ENCODE results near the gene MYH11.

The MYH11 gene

GRCh38 chr16:15757077-15757386 is 99.8 kb downstream of the MYH11 start:
- Histone ChIP-seq H3K27me3 (no peaks in the 10 kb centered on the region), H3K4me1 (ENCODE audit: control insufficient read depth in 1 of 2, insufficient read depth in 1 of 2, low read depth in 1 of 2, low read length in 1 of 2) (no peaks in the 10 kb centered on the region), H3K4me3 (ENCODE audit: low read depth in 1 of 2, low read length in 1 of 2) (no peak overlapping the region), H3K9me3 (no peaks in the 10 kb centered on the region), H3K36me3 (no peaks in the 10 kb centered on the region), H3K27ac (no peak overlapping the region)
- TF ChIP-seq CTCF (IDR thresholded peaks at IDR 0.05): no peak

- H3K27ac ChIP-seq: no peak overlapping the region
- no peaks in the 10 kb centered on the region for H3K27me3 ChIP-seq
- no peaks in the 10 kb centered on the region for H3K36me3 ChIP-seq
- no peaks in the 10 kb centered on the region for H3K9me3 ChIP-seq
- H3K4me1 ChIP-seq (ENCODE audit: control insufficient read depth in 1 of 2, insufficient read depth in 1 of 2, low read depth in 1 of 2, low read length in 1 of 2): no peaks in the 10 kb centered on the region
- no peak for TF ChIP-seq CTCF (IDR thresholded peaks at IDR 0.05)
- no peak overlapping the region for H3K4me3 ChIP-seq (ENCODE audit: low read depth in 1 of 2, low read length in 1 of 2)
These were observed 101.8 kb downstream of the MYH11 start for GRCh38 chr16:15754821-15755534.

- Histone ChIP-seq H3K4me1 (ENCODE audit: control insufficient read depth in 1 of 2, insufficient read depth in 1 of 2, low read depth in 1 of 2, low read length in 1 of 2) (no peaks in the 10 kb centered on the region), H3K36me3 (no peaks in the 10 kb centered on the region), H3K27ac (no peak overlapping the region), H3K27me3 (no peaks in the 10 kb centered on the region), H3K9me3 (no peaks in the 10 kb centered on the region), H3K4me3 (ENCODE audit: low read depth in 1 of 2, low read length in 1 of 2) (no peak overlapping the region)
- TF ChIP-seq CTCF (IDR thresholded peaks at IDR 0.05): no peak
These were observed 103.9 kb downstream of the MYH11 start for GRCh38 chr16:15752717-15753488.

- H3K9me3 ChIP-seq: no peaks in the 10 kb centered on the region
- H3K4me1 ChIP-seq (ENCODE audit: control insufficient read depth in 1 of 2, insufficient read depth in 1 of 2, low read depth in 1 of 2, low read length in 1 of 2): no peaks in the 10 kb centered on the region
- no peaks in the 10 kb centered on the region for H3K27me3 ChIP-seq
- H3K27ac ChIP-seq: no peak overlapping the region
- no peak for TF ChIP-seq CTCF (IDR thresholded peaks at IDR 0.05)
- H3K4me3 ChIP-seq (ENCODE audit: low read depth in 1 of 2, low read length in 1 of 2): no peak overlapping the region
- no peaks in the 10 kb centered on the region for H3K36me3 ChIP-seq
These were observed 104.9 kb downstream of the MYH11 start for GRCh38 chr16:15751940-15752339.

GRCh38 chr16:15749985-15750384 is 106.8 kb downstream of the MYH11 start:
- TF ChIP-seq CTCF (IDR thresholded peaks at IDR 0.05): no peak
- no peaks in the 10 kb centered on the region for H3K36me3 ChIP-seq
- H3K4me1 ChIP-seq (ENCODE audit: control insufficient read depth in 1 of 2, insufficient read depth in 1 of 2, low read depth in 1 of 2, low read length in 1 of 2): no peaks in the 10 kb centered on the region
- no peaks in the 10 kb centered on the region for H3K27me3 ChIP-seq
- no peaks in the 10 kb centered on the region for H3K9me3 ChIP-seq
- no peak overlapping the region for H3K27ac ChIP-seq
- no peak overlapping the region for H3K4me3 ChIP-seq (ENCODE audit: low read depth in 1 of 2, low read length in 1 of 2)
